ENCODE results near the gene PCDH12. TPM values are rescaled to one million over a fixed set of nuclear protein-coding genes. Genes with fewer than 3 reads are reported as not detected.

The PCDH12 gene
- total and polyA plus RNA-seq, 2 of the 8 experiments (the other 6 are each of a cell fraction or from before 2014, with no cell fraction given): 0.06 to 0.17 TPM

DNA sequence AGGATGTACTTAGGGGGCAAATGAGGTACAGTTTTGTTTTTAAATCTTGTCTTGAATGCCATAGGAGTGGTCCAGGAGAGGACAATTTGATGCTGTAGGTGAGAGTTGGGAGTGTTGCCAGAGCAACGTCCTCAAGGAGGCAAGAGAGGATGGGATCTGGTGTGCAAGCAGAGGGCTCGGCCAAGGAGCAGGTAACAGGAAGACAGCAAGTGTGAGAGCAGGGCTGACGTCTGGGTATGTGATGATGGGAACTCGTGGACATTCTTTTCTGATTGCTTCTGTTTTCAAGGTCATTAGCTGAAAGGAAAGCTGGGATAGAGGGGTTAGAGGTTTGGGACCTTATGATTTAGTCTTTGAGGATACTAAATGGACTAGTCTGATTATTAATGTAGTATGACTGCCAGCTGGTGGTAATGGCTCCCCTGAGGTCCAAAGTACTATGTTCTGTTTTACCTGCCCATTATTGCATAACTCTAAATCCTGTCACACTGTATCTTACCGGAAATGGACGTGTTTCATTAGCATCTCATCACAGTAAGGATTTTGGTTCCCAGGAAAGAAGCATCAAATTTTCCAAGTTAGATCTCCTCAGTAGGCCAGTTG, 39.5 kb upstream of the PCDH12 start:
- TF ChIP-seq NRF1 (IDR thresholded peaks at IDR 0.05; ENCODE audit: low read depth, low read length) (no peak), TAF1 (IDR thresholded peaks at IDR 0.05; ENCODE audit: low read depth, low read length) (no peak), SRF (IDR thresholded peaks at IDR 0.05; ENCODE audit: low read depth, low read length) (no peak), JUN (IDR thresholded peaks at IDR 0.05; ENCODE audit: low read depth, low read length) (no peak), CREB1 (IDR thresholded peaks at IDR 0.05) (no peak)
- no peaks in the 10 kb centered on the region for H3K79me1 ChIP-seq (ENCODE audit: low read depth, low read length)
- no peaks in the 10 kb centered on the region for H4K20me1 ChIP-seq (replicated peaks in 1 of 2; ENCODE audit: control insufficient read depth in 1 of 2, insufficient read depth in 2 of 2, low read length in 2 of 2)
- CTCF ChIA-PET (ENCODE audit: partially characterized antibody): interaction anchor here (1.0 to 3.2 kb wide), 5 partner anchors 12 to 332 kb away, joined by 3 to 18 read pairs (median 3); no protein-coding TSS in a partner anchor
- H2AK5ac ChIP-seq (ENCODE audit: low read depth, low read length): no peak overlapping the region
- no peak overlapping the region for H3K18ac ChIP-seq (ENCODE audit: extremely low read depth, low read length)
- H3K27me3 ChIP-seq (replicated peaks in 1 of 4; ENCODE audit: control insufficient read depth in 3 of 4, extremely low read depth in 1 of 4, insufficient read depth in 3 of 4, low read length in 3 of 4): no peaks in the 10 kb centered on the region
- no peak overlapping the region for H3K23ac ChIP-seq (ENCODE audit: insufficient read length)
- peaks cover 3 to 26% (median 12%) of the 10 kb centered on the region in 4 experiments; a peak in 6 of 8 replicates for H3K36me3 ChIP-seq (ENCODE audit: control insufficient read depth in 2 of 4, insufficient read depth in 4 of 4, low read length in 3 of 4)
- H3K9me3 ChIP-seq (ENCODE audit: insufficient read depth in 2 of 2, low read depth in 1 of 2, low read length in 1 of 2): no peaks in the 10 kb centered on the region
- H3K23me2 ChIP-seq (ENCODE audit: low read depth, low read length): no peaks in the 10 kb centered on the region
- H3K79me2 ChIP-seq (ENCODE audit: control insufficient read depth in 1 of 2, insufficient read depth in 2 of 2, low read length in 2 of 2): 0 out of 4 replicates have a peak, but pooled peaks cover 0 to 3% of the 10 kb centered on the region in 2 experiments
- H4K5ac ChIP-seq (ENCODE audit: insufficient read length, low read depth, low read length): no peak overlapping the region
- no peak overlapping the region for H2BK20ac ChIP-seq (ENCODE audit: low read length)
- FAIRE-seq (no peak), DNase-seq (ENCODE audit: low read depth in 1 of 2, low spot score in 2 of 2) (no peak)
- H3K4me2 ChIP-seq (ENCODE audit: insufficient read depth in 1 of 2, low read depth in 2 of 2, low read length in 2 of 2): no peak overlapping the region
- H2BK120ac ChIP-seq (replicated peaks; ENCODE audit: low read depth, low read length): no peak overlapping the region
- no peak overlapping the region for H4K8ac ChIP-seq (ENCODE audit: extremely low read depth, insufficient read depth, low read length)
- H3K27ac ChIP-seq (ENCODE audit: low read depth, low read length): no peak overlapping the region
- H3K4me3 ChIP-seq (ENCODE audit: extremely low read depth in 1 of 4, insufficient read depth in 2 of 4, low read depth in 3 of 4, low read length in 4 of 4): no peak overlapping the region
- H3K4me1 ChIP-seq (replicated peaks in 1 of 4; ENCODE audit: control insufficient read depth in 3 of 4, insufficient read depth in 4 of 4, low read length in 3 of 4): no peaks in the 10 kb centered on the region
- H3K56ac ChIP-seq (replicated peaks; ENCODE audit: insufficient read length, low read depth, low read length): no peak overlapping the region
- H4K91ac ChIP-seq (replicated peaks; ENCODE audit: insufficient read length, low read length): no peak overlapping the region
- H3K14ac ChIP-seq (ENCODE audit: insufficient read length): no peak overlapping the region
- no peak overlapping the region for H2BK12ac ChIP-seq (ENCODE audit: low read depth, low read length)
- H3K9ac ChIP-seq (replicated peaks in 1 of 4; ENCODE audit: extremely low read depth in 1 of 4, low read depth in 3 of 4, low read length in 3 of 4): no peak overlapping the region
- H2BK15ac ChIP-seq (ENCODE audit: low read length): no peak overlapping the region
- no peak overlapping the region for H3K4ac ChIP-seq (replicated peaks; ENCODE audit: insufficient read length, low read depth, low read length)
- 70% methylated on average over 6 of the region's 6 CpGs; no CpG with 5 or more reads in 1 of the 2 experiments for WGBS, 2 experiments (ENCODE audit: extremely low coverage in 1 of 2, insufficient coverage in 1 of 2, insufficient read length in 1 of 2, insufficient replicate concordance in 2 of 2, low coverage in 1 of 2, low lambda C conversion rate in 2 of 2, missing lambda C conversion rate in 1 of 2)
- no peak overlapping the region for H2AFZ ChIP-seq (ENCODE audit: low read length)
- POLR2A ChIA-PET (ENCODE audit: partially characterized antibody): no interaction called here
- no peak overlapping the region for H2BK5ac ChIP-seq (ENCODE audit: low read depth, low read length)
